OCI-LY1 (cell line): Measurements from ENCODE around the gene DDX51.

Experiments used
- EZH2 ChIP-seq: fragments of 200-600 bp; sonication (generic), shearing (Covaris generic); IDR thresholded peaks from 2 replicates; pipeline ENCODE4 v1.8.0; 2017; ENCODE audit warnings: borderline replicate concordance, mixed run types, mild to moderate bottlenecking, antibody characterized with exemption, low read length, moderate library complexity, mixed read lengths
- TF ChIP-seq, protein P1 (sequence below): fragments of 200-600 bp; sonication (generic), shearing (Covaris generic); IDR thresholded peaks from 2 replicates; pipeline ENCODE4 v1.5.1; 2017; ENCODE audit warnings: mild to moderate bottlenecking, antibody characterized with exemption, low read length, moderate library complexity, mixed read lengths

DNA sequence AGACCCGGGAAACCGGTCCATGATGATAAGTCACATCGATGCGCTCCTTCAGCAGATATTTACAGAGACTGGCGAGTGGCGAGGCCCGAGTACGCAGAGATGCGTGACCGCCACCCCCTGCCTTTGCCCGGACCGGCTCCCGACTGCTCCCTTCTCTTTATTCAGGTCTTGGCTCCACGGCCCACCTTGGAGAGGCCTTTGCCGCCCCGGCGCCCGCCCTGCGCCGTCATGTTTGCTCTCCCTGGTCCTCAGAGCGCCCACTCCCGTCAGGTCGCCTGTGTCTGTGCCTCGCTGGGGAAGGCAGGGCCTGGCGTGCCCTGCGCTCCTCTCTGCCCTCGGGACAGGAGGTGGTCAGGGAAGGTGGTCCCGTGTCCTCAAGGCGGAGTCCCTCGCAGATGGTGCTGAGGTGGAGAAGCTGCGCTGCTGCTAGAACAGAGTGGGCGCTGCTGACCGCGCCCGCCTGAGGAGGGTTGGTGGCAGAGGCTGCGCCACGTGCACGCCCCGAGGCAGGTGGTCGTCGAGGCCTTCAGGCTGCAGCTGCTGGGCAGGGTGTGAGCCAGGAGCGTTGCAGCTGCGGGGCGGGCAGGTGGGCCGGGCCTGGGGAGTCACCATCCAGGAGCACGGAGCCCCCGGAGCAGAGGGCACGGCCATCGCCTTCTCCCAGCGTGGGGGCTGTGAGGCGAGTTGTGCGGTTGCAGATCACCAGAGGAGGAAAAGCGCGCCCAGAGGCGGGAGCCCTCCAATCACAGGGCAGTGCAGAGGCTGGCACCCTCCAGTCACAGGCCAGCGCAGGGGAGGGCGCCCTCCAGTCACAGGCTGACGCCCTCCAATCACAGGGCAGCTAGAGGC is 27.2 kb downstream of the DDX51 start:
- TF ChIP-seq EZH2: no peak
- TF ChIP-seq, protein P1, sequence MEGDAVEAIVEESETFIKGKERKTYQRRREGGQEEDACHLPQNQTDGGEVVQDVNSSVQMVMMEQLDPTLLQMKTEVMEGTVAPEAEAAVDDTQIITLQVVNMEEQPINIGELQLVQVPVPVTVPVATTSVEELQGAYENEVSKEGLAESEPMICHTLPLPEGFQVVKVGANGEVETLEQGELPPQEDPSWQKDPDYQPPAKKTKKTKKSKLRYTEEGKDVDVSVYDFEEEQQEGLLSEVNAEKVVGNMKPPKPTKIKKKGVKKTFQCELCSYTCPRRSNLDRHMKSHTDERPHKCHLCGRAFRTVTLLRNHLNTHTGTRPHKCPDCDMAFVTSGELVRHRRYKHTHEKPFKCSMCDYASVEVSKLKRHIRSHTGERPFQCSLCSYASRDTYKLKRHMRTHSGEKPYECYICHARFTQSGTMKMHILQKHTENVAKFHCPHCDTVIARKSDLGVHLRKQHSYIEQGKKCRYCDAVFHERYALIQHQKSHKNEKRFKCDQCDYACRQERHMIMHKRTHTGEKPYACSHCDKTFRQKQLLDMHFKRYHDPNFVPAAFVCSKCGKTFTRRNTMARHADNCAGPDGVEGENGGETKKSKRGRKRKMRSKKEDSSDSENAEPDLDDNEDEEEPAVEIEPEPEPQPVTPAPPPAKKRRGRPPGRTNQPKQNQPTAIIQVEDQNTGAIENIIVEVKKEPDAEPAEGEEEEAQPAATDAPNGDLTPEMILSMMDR: no peak
